GM23338 (cell line): Measurements from ENCODE around the gene WSB2.

Experiments used
- CREB1 ChIP-seq: fragments of 250-450 bp; sonication (Bioruptor Pico); IDR thresholded peaks from 2 replicates; pipeline ENCODE4 v1.5.0; 2020; ENCODE audit warnings: low read depth, mild to moderate bottlenecking, moderate library complexity
- CTCF ChIP-seq, 2 experiments: fragments of 200-600 bp in 1 of 2; sonication (generic) in 1 of 2; conservative IDR thresholded peaks; 2 replicates each; pipeline versions ENCODE4 v1.5.1 to v1.6.1; 2016 to 2017; ENCODE audit warnings: antibody characterized with exemption in 2 of 2, low read depth in 2 of 2, mild to moderate bottlenecking in 2 of 2, moderate library complexity in 1 of 2
- EZH2 ChIP-seq: fragments of 200-600 bp; sonication (generic); IDR thresholded peaks from one replicate; pipeline ENCODE4 v1.8.0; 2017; ENCODE audit warnings: antibody characterized with exemption, mild to moderate bottlenecking, low read depth; ENCODE audit not compliant: unreplicated experiment
- EZH2phosphoT487 ChIP-seq: fragments of 200-600 bp; sonication (generic); IDR thresholded peaks from one replicate; pipeline ENCODE4 v1.8.1; 2018; ENCODE audit warnings: antibody characterized with exemption; ENCODE audit not compliant: unreplicated experiment
- POLR2AphosphoS5 ChIP-seq: IDR thresholded peaks from 2 replicates; pipeline ENCODE4 v1.6.1; 2016; ENCODE audit warnings: antibody characterized with exemption, low read depth
- REST ChIP-seq: IDR thresholded peaks from one replicate; pipeline ENCODE4 v1.6.1; 2018; ENCODE audit warnings: antibody characterized with exemption; ENCODE audit not compliant: unreplicated experiment
- ZNF114 ChIP-seq: fragments of 250-450 bp; sonication (Bioruptor Pico); IDR thresholded peaks from 2 replicates; pipeline ENCODE4 v1.5.0; 2020; ENCODE audit warnings: mild to moderate bottlenecking, moderate library complexity
- ZNF331 ChIP-seq: fragments of 250-450 bp; sonication (Bioruptor Pico); IDR thresholded peaks from 2 replicates; pipeline ENCODE4 v1.5.0; 2020; ENCODE audit warnings: low read depth, mild to moderate bottlenecking, moderate library complexity

- TF ChIP-seq POLR2AphosphoS5 = no peak
- no peak for TF ChIP-seq EZH2
- no peak for TF ChIP-seq CTCF (conservative IDR thresholded peaks at IDR 0.05; ENCODE audit: low read depth in 2 of 2)
- no peak for TF ChIP-seq REST
- TF ChIP-seq ZNF114 = no peak
- TF ChIP-seq CREB1 (CRISPR knock-in tag) = no peak
- TF ChIP-seq ZNF331 (CRISPR knock-in tag) = no peak
- TF ChIP-seq EZH2phosphoT487 = no peak
Observed at GRCh38 chr12:118046430-118046829, 14.5 kb downstream of the WSB2 start.
